GM12878 (cell line): ENCODE results near the gene SIPA1. TPM values are rescaled to one million over a fixed set of nuclear protein-coding genes. Genes with fewer than 3 reads are reported as not detected.

Source experiments
- ATAC-seq: fragments of 200-7000 bp; cut with Tn5 transposase; 3 replicates; pipeline ENCODE4 v1.9.1; 2020; ENCODE audit warnings: mild to moderate bottlenecking, moderate library complexity
- BruUV-seq: library from RNA; stranded (reverse); fragments of 400-500 nt; replicated peaks from 2 replicates; lab custom pipeline; 2021; lab: Mats Ljungman, UMichigan
- CTCF ChIA-PET: fragments of 300-600 bp; sonication (Branson Sonifier 250); formaldehyde crosslinking; extraction: SDS; loops from one replicate; lab custom pipeline; 2021; ENCODE audit warnings: inconsistent platforms; lab: Yijun Ruan, JAX
- POLR2A ChIA-PET: fragments of 350-600 bp; formaldehyde crosslinking; extraction: SDS; loops from one replicate; lab custom pipeline; 2021; ENCODE audit warnings: inconsistent platforms; lab: Charles Lee
- RAD21 ChIA-PET: fragments of 300-600 bp; sonication (Branson Sonifier 250); formaldehyde crosslinking; loops from one replicate; lab custom pipeline; 2023; ENCODE audit warnings: antibody characterized with exemption; ENCODE audit not compliant: unreplicated experiment; lab: Charles Lee
- SMC1A ChIA-PET: fragments of 300-600 bp; sonication (Branson Sonifier 250); formaldehyde crosslinking; loops from one replicate; lab custom pipeline; 2023; ENCODE audit not compliant: unreplicated experiment, uncharacterized antibody; lab: Charles Lee
- DNase-seq: peaks from one replicate; pipeline ENCODE4 v3.0.0-alpha.2; 2011; ENCODE audit warnings: low read depth, low spot score
- FAIRE-seq: peaks from 3 replicates; lab custom pipeline; 2011; peaks lifted over from hg19 to GRCh38; lab: Jason Lieb, UNC
- H2AFZ ChIP-seq: 2 replicates; pipeline ENCODE4 v1.6.0; 2011; ENCODE audit warnings: low read depth, low read length, control low read depth; ENCODE audit not compliant: control insufficient read depth
- H3K27ac ChIP-seq: 2 replicates; pipeline ENCODE4 v1.5.1; 2011; ENCODE audit warnings: control low read depth; ENCODE audit not compliant: control insufficient read depth, insufficient read depth
- H3K27me3 ChIP-seq, 2 experiments: replicated peaks in 1 of 2; 2 replicates each; pipeline versions ENCODE4 v1.6.0 to v1.6.1; 2011; ENCODE audit warnings: low read length in 1 of 2; ENCODE audit not compliant: control insufficient read depth in 2 of 2, insufficient read depth in 2 of 2
- H3K36me3 ChIP-seq, 2 experiments: 2 replicates each; pipeline ENCODE4 v1.5.1; 2011; ENCODE audit warnings: low read length in 1 of 2; ENCODE audit not compliant: control insufficient read depth in 2 of 2, insufficient read depth in 2 of 2
- H3K4me1 ChIP-seq: 2 replicates; pipeline ENCODE4 v1.6.1; 2011; ENCODE audit warnings: mild to moderate bottlenecking, low read length, moderate library complexity, mixed read lengths; ENCODE audit not compliant: control insufficient read depth, insufficient read depth
- H3K4me2 ChIP-seq: 2 replicates; pipeline ENCODE4 v1.6.0; 2011; ENCODE audit warnings: control low read depth; ENCODE audit not compliant: control insufficient read depth, insufficient read depth
- H3K4me3 ChIP-seq: fragments of 200-600 bp; sonication (generic); 2 replicates; pipeline ENCODE4 v1.5.1; 2016
- H3K79me2 ChIP-seq: 2 replicates; pipeline ENCODE4 v1.6.0; 2011; ENCODE audit warnings: low read length; ENCODE audit not compliant: control insufficient read depth, insufficient read depth
- H3K9ac ChIP-seq: 2 replicates; pipeline ENCODE4 v1.8.0; 2011; ENCODE audit warnings: low read length, control low read depth, mixed read lengths; ENCODE audit not compliant: control insufficient read depth, insufficient read depth
- H3K9me3 ChIP-seq: replicated peaks from 3 replicates; pipeline ENCODE4 v1.5.1; 2011; ENCODE audit warnings: mild to moderate bottlenecking, low read length; ENCODE audit not compliant: control insufficient read depth, insufficient read depth
- H4K20me1 ChIP-seq: 2 replicates; pipeline ENCODE4 v1.6.0; 2011; ENCODE audit not compliant: control insufficient read depth, insufficient read depth
- ATF2 ChIP-seq: IDR thresholded peaks from 2 replicates; pipeline ENCODE4 v1.6.1; 2012; ENCODE audit warnings: low read length, inconsistent platforms
- ATF3 ChIP-seq: IDR thresholded peaks from 2 replicates; pipeline ENCODE4 v1.6.1; 2011; ENCODE audit warnings: low read depth, mild to moderate bottlenecking, low read length, moderate library complexity, borderline replicate concordance; ENCODE audit errors: extremely low read depth
- BRCA1 ChIP-seq: IDR thresholded peaks from 2 replicates; pipeline ENCODE4 v1.6.1; 2011; ENCODE audit warnings: low read depth, low read length, improper control_type of control experiment
- FOXK2 ChIP-seq: fragments of 450-650 bp; IDR thresholded peaks from 2 replicates; pipeline ENCODE4 v1.6.1; 2017; ENCODE audit warnings: mild to moderate bottlenecking, moderate library complexity
- HCFC1 ChIP-seq: fragments of 150-350 bp; IDR thresholded peaks from 2 replicates; pipeline ENCODE4 v1.6.1; 2014; ENCODE audit warnings: low read length
- IRF4 ChIP-seq: IDR thresholded peaks from 2 replicates; pipeline ENCODE4 v1.6.1; 2011; ENCODE audit warnings: low read depth, low read length
- MXI1 ChIP-seq: fragments of 150-350 bp; IDR thresholded peaks from 2 replicates; pipeline ENCODE4 v1.6.1; 2011; ENCODE audit warnings: low read depth, mild to moderate bottlenecking, inconsistent platforms, low read length, improper control_type of control experiment
- PAX5 ChIP-seq: IDR thresholded peaks from 2 replicates; pipeline ENCODE4 v1.6.1; 2011; ENCODE audit warnings: low read depth, low read length, borderline replicate concordance
- PBX3 ChIP-seq: IDR thresholded peaks from 2 replicates; pipeline ENCODE4 v1.6.1; 2011; ENCODE audit warnings: mild to moderate bottlenecking, low read depth, low read length, moderate library complexity; ENCODE audit not compliant: insufficient replicate concordance
- PML ChIP-seq: IDR thresholded peaks from 2 replicates; pipeline ENCODE4 v1.6.1; 2012; ENCODE audit warnings: low read length, inconsistent platforms
- RFX5 ChIP-seq: IDR thresholded peaks from 2 replicates; pipeline ENCODE4 v1.6.1; 2011; ENCODE audit warnings: low read depth, low read length, improper control_type of control experiment
- TAF1 ChIP-seq: IDR thresholded peaks from 2 replicates; pipeline ENCODE4 v1.6.1; 2011; ENCODE audit warnings: mild to moderate bottlenecking, low read depth, low read length, borderline replicate concordance
- ZBTB33 ChIP-seq: fragments of 450-650 bp; IDR thresholded peaks from 2 replicates; pipeline ENCODE4 v1.6.1; 2017; ENCODE audit warnings: mild to moderate bottlenecking
- ZSCAN29 ChIP-seq: fragments of 450-650 bp; IDR thresholded peaks from 2 replicates; pipeline ENCODE4 v1.6.1; 2017; ENCODE audit warnings: mild to moderate bottlenecking, moderate library complexity
- WGBS: methylation state at CpG from one replicate; pipeline ENCODE4 v1.1.6; 2016; ENCODE audit warnings: low lambda C conversion rate; ENCODE audit not compliant: insufficient replicate concordance, insufficient coverage; ENCODE audit errors: missing lambda C conversion rate; 5-methylcytosine and 5-hydroxymethylcytosine counted together
- in situ Hi-C: fragments of 300-500 bp; cut with MboI; formaldehyde crosslinking; loops from 9 replicates; pipeline ENCODE4 v1.14.3; 2018; ENCODE audit warnings: mixed read lengths
- intact Hi-C: fragments of 100-400 bp; cut with micrococcal nuclease; formaldehyde crosslinking; loops from one replicate; pipeline ENCODE4 v1.14.2; 2022; ENCODE audit not compliant: unreplicated experiment
- polyA plus RNA-seq, 11 experiments: library from polyadenylated mRNA; depleted of rRNA in 4 of 11; unstranded in 6 of 11; stranded (reverse) in 5 of 11; fragments of >200 nt; fragmentation: Nextera tagmentation in 4 of 11; fragmentation: Illumina TruSeq in 1 of 11; extraction: Ambion mirVana in 4 of 11; extraction: Trizol in 1 of 11; gene quantifications; 1 replicate in 1 of 11; 2 replicates in 10 of 11; pipeline versions ENCODE4 v1.2.1 to v1.2.3, GENCODE V29; 2011 to 2016; ENCODE audit warnings: inconsistent platforms in 2 of 11, missing spikeins in 2 of 11, low read depth in 1 of 11
- total RNA-seq, 4 experiments: library from RNA; depleted of rRNA in 3 of 4; stranded (reverse); fragments of >200 nt in 3 of 4; fragmentation: Illumina TruSeq in 1 of 4; extraction: Trizol in 1 of 4; gene quantifications; 2 replicates each; pipeline versions ENCODE4 v1.2.1 to v1.2.3, GENCODE V29; 2013 to 2021
- TF ChIP-seq, protein P1 (sequence below): fragments of 450-650 bp; IDR thresholded peaks from 2 replicates; pipeline ENCODE4 v1.6.1; 2016; ENCODE audit warnings: mild to moderate bottlenecking, moderate library complexity, borderline replicate concordance

Gene SIPA1
- total and polyA plus RNA-seq, 10 of the 15 experiments (the other 5 are each of a cell fraction or from before 2014, with no cell fraction given): 1.0 to 139 (median 33.4) TPM

GRCh38 chr11:65609665-65610064 is 28.2 kb upstream of the SIPA1 start:
- ChIA-PET CTCF (interaction anchor here (1.2 to 2.1 kb wide), 5 partner anchors 20 to 250 kb away, joined by 3 to 10 read pairs (median 4); partner anchors contain the start of gene MUS81), SMC1A (interaction anchor here (1.5 kb wide), 1 partner anchor 21 kb away, joined by 5 read pairs; no protein-coding TSS in a partner anchor), POLR2A (interaction anchor here (0.6 to 2.5 kb wide), 4 partner anchors 16 to 42 kb away, joined by 3 to 12 read pairs (median 6); partner anchors contain the start of gene SIPA1), RAD21 (interaction anchor here (1.7 kb wide), 1 partner anchor 20 kb away, joined by 5 read pairs; no protein-coding TSS in a partner anchor)
- Histone ChIP-seq H4K20me1 (no peaks in the 10 kb centered on the region; the same call in 1 of the 2 replicates), H3K9me3 (no peaks in the 10 kb centered on the region), H3K27ac (no peak overlapping the region), H2AFZ (no peak overlapping the region), H3K4me3 (no peak overlapping the region), H3K79me2 (peaks cover 43% of the 10 kb centered on the region), H3K9ac (no peak overlapping the region), H3K4me1 (peaks cover 17% of the 10 kb centered on the region), H3K36me3 (peaks cover 18 to 29% of the 10 kb centered on the region in 2 experiments; a peak in 3 of 4 replicates), H3K4me2 (no peak overlapping the region), H3K27me3 (no peaks in the 10 kb centered on the region)
- DNase-seq: no peak
- BruUV-seq: no TSS peak
- intact Hi-C loops (loop anchor here (5.0 kb wide), 1 partner anchor 732 kb away; the partner anchor contains the start of gene EHD1), in situ Hi-C loops (no loop called here)
- TF ChIP-seq PAX5 (no peak), PML (no peak), HCFC1 (no peak), FOXK2 (no peak), RFX5 (no peak), TAF1 (no peak), ATF2 (no peak), ATF3 (no peak), ZBTB33 (no peak), PBX3 (no peak), BRCA1 (no peak), MXI1 (no peak), ZSCAN29 (no peak), IRF4 (no peak)
- TF ChIP-seq, protein P1, sequence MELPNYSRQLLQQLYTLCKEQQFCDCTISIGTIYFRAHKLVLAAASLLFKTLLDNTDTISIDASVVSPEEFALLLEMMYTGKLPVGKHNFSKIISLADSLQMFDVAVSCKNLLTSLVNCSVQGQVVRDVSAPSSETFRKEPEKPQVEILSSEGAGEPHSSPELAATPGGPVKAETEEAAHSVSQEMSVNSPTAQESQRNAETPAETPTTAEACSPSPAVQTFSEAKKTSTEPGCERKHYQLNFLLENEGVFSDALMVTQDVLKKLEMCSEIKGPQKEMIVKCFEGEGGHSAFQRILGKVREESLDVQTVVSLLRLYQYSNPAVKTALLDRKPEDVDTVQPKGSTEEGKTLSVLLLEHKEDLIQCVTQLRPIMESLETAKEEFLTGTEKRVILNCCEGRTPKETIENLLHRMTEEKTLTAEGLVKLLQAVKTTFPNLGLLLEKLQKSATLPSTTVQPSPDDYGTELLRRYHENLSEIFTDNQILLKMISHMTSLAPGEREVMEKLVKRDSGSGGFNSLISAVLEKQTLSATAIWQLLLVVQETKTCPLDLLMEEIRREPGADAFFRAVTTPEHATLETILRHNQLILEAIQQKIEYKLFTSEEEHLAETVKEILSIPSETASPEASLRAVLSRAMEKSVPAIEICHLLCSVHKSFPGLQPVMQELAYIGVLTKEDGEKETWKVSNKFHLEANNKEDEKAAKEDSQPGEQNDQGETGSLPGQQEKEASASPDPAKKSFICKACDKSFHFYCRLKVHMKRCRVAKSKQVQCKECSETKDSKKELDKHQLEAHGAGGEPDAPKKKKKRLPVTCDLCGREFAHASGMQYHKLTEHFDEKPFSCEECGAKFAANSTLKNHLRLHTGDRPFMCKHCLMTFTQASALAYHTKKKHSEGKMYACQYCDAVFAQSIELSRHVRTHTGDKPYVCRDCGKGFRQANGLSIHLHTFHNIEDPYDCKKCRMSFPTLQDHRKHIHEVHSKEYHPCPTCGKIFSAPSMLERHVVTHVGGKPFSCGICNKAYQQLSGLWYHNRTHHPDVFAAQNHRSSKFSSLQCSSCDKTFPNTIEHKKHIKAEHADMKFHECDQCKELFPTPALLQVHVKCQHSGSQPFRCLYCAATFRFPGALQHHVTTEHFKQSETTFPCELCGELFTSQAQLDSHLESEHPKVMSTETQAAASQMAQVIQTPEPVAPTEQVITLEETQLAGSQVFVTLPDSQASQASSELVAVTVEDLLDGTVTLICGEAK: no peak
- WGBS: 78% methylated on average over 5 of the region's 5 CpGs
- FAIRE-seq: no peak
- no peak for ATAC-seq
